H1 (cell line): ENCODE data around the gene HECTD4. TPM values are rescaled to one million over a fixed set of nuclear protein-coding genes. Genes with fewer than 3 reads are reported as not detected.

Source experiments
- CTCF ChIA-PET: fragments of 300-600 bp; sonication (Branson Sonifier 250); formaldehyde crosslinking; loops from one replicate; lab custom pipeline; 2021; ENCODE audit not compliant: partially characterized antibody; lab: Charles Lee
- POLR2A ChIA-PET: fragments of 300-600 bp; sonication (Branson Sonifier 250); formaldehyde crosslinking; loops from one replicate; lab custom pipeline; 2021; ENCODE audit warnings: inconsistent platforms; ENCODE audit not compliant: partially characterized antibody; lab: Charles Lee
- DNase-seq, 2 experiments: peaks; one replicate each; pipeline versions ENCODE4 v3.0.0 to v3.0.0-alpha.2; 2010 to 2022; ENCODE audit warnings: low spot score in 2 of 2, low read depth in 1 of 2, mixed read lengths in 1 of 2
- FAIRE-seq: peaks from 2 replicates; lab custom pipeline; 2011; peaks lifted over from hg19 to GRCh38; lab: Jason Lieb, UNC
- H2AFZ ChIP-seq: 2 replicates; pipeline ENCODE4 v1.8.1; 2012; ENCODE audit warnings: low read length, inconsistent platforms
- H2AK5ac ChIP-seq: 2 replicates; pipeline ENCODE4 v1.6.1; 2013; ENCODE audit warnings: low read depth, low read length
- H2BK120ac ChIP-seq: replicated peaks from 2 replicates; pipeline ENCODE3; 2013; ENCODE audit warnings: low read depth, low read length, inconsistent platforms
- H2BK12ac ChIP-seq: 2 replicates; pipeline ENCODE4 v1.6.1; 2013; ENCODE audit warnings: low read depth, low read length
- H2BK15ac ChIP-seq: 2 replicates; pipeline ENCODE4 v1.6.1; 2013; ENCODE audit warnings: low read length
- H2BK20ac ChIP-seq: 2 replicates; pipeline ENCODE4 v1.6.1; 2013; ENCODE audit warnings: low read length
- H2BK5ac ChIP-seq: 2 replicates; pipeline ENCODE4 v1.6.1; 2013; ENCODE audit warnings: low read depth, low read length
- H3K14ac ChIP-seq: 2 replicates; pipeline ENCODE4 v1.6.1; 2013; ENCODE audit warnings: inconsistent platforms; ENCODE audit not compliant: insufficient read length
- H3K18ac ChIP-seq: 2 replicates; pipeline ENCODE4 v1.6.1; 2013; ENCODE audit warnings: low read length; ENCODE audit errors: extremely low read depth
- H3K23ac ChIP-seq: 2 replicates; pipeline ENCODE4 v1.6.1; 2013; ENCODE audit warnings: inconsistent platforms; ENCODE audit not compliant: insufficient read length
- H3K23me2 ChIP-seq: 2 replicates; pipeline ENCODE4 v1.6.1; 2013; ENCODE audit warnings: low read depth, low read length
- H3K27ac ChIP-seq: 2 replicates; pipeline ENCODE4 v1.6.1; 2011; ENCODE audit warnings: low read depth, low read length, inconsistent platforms
- H3K27me3 ChIP-seq, 4 experiments: replicated peaks in 1 of 4; 1 replicate in 1 of 4; 2 replicates in 3 of 4; pipeline versions ENCODE4 v1.6.1 to v1.8.1; 2011 to 2013; ENCODE audit warnings: low read length in 3 of 4, mild to moderate bottlenecking in 3 of 4, inconsistent platforms in 2 of 4, mixed read lengths in 2 of 4, moderate library complexity in 1 of 4; ENCODE audit not compliant: control insufficient read depth in 3 of 4, insufficient read depth in 3 of 4; ENCODE audit errors: extremely low read depth in 1 of 4
- H3K36me3 ChIP-seq, 4 experiments: 2 replicates each; pipeline versions ENCODE4 v1.6.1 to v1.8.1; 2011 to 2013; ENCODE audit warnings: mild to moderate bottlenecking in 4 of 4, low read length in 3 of 4, moderate library complexity in 2 of 4, control low read depth in 1 of 4, inconsistent platforms in 1 of 4; ENCODE audit not compliant: insufficient read depth in 4 of 4, control insufficient read depth in 2 of 4
- H3K4ac ChIP-seq: replicated peaks from 2 replicates; pipeline ENCODE3; 2013; ENCODE audit warnings: low read length, low read depth, mixed read lengths, inconsistent platforms; ENCODE audit not compliant: insufficient read length
- H3K4me1 ChIP-seq, 4 experiments: replicated peaks in 1 of 4; 1 replicate in 1 of 4; 2 replicates in 3 of 4; pipeline versions ENCODE4 v1.6.1 to v1.8.1; 2011 to 2013; ENCODE audit warnings: low read length in 3 of 4, inconsistent platforms in 2 of 4, mixed read lengths in 1 of 4; ENCODE audit not compliant: insufficient read depth in 4 of 4, control insufficient read depth in 3 of 4
- H3K4me2 ChIP-seq, 2 experiments: 2 replicates each; pipeline versions ENCODE4 v1.6.1 to v1.8.1; 2011 to 2013; ENCODE audit warnings: low read depth in 2 of 2, low read length in 2 of 2, control low read depth in 1 of 2, inconsistent platforms in 1 of 2, mild to moderate bottlenecking in 1 of 2; ENCODE audit not compliant: insufficient read depth in 1 of 2
- H3K4me3 ChIP-seq, 4 experiments: fragments of 200-600, 300-600 bp in 1 of 4; sonication (generic), shearing (Covaris generic), sonication (Bioruptor Twin) in 1 of 4; 2 replicates each; pipeline versions ENCODE4 v1.5.1 to v1.8.1; 2011 to 2016; ENCODE audit warnings: low read length in 4 of 4, low read depth in 3 of 4, control low read depth in 2 of 4, inconsistent platforms in 2 of 4, mild to moderate bottlenecking in 2 of 4, mixed read lengths in 1 of 4, moderate library complexity in 1 of 4; ENCODE audit not compliant: insufficient read depth in 2 of 4; ENCODE audit errors: extremely low read depth in 1 of 4
- H3K56ac ChIP-seq: replicated peaks from 2 replicates; pipeline ENCODE3; 2013; ENCODE audit warnings: low read depth, mild to moderate bottlenecking, mixed read lengths, low read length, inconsistent platforms; ENCODE audit not compliant: insufficient read length
- H3K79me1 ChIP-seq: 2 replicates; pipeline ENCODE4 v1.6.1; 2013; ENCODE audit warnings: low read depth, low read length, control low read depth
- H3K79me2 ChIP-seq, 2 experiments: 2 replicates each; pipeline versions ENCODE4 v1.6.1 to v1.8.1; 2012 to 2013; ENCODE audit warnings: low read length in 2 of 2, mild to moderate bottlenecking in 2 of 2, inconsistent platforms in 1 of 2; ENCODE audit not compliant: insufficient read depth in 2 of 2, control insufficient read depth in 1 of 2
- H3K9ac ChIP-seq, 4 experiments: replicated peaks in 1 of 4; 1 replicate in 1 of 4; 2 replicates in 3 of 4; pipeline versions ENCODE4 v1.6.1 to v1.8.1; 2011 to 2013; ENCODE audit warnings: low read depth in 3 of 4, low read length in 3 of 4, control low read depth in 2 of 4, mild to moderate bottlenecking in 2 of 4, moderate library complexity in 2 of 4, inconsistent platforms in 1 of 4; ENCODE audit errors: extremely low read depth in 1 of 4
- H3K9me3 ChIP-seq, 2 experiments: 2 replicates each; pipeline versions ENCODE4 v1.6.1 to v1.8.1; 2012 to 2013; ENCODE audit warnings: mild to moderate bottlenecking in 2 of 2, moderate library complexity in 2 of 2, control low read depth in 1 of 2, inconsistent platforms in 1 of 2, low read depth in 1 of 2, low read length in 1 of 2, mixed read lengths in 1 of 2; ENCODE audit not compliant: insufficient read depth in 2 of 2
- H4K20me1 ChIP-seq, 2 experiments: replicated peaks in 1 of 2; 2 replicates each; pipeline versions ENCODE3 to v1.8.1; 2011 to 2013; ENCODE audit warnings: inconsistent platforms in 2 of 2, low read length in 2 of 2, mild to moderate bottlenecking in 1 of 2; ENCODE audit not compliant: insufficient read depth in 2 of 2, control insufficient read depth in 1 of 2
- H4K5ac ChIP-seq: 2 replicates; pipeline ENCODE4 v1.6.1; 2013; ENCODE audit warnings: low read length, low read depth, mixed read lengths, inconsistent platforms; ENCODE audit not compliant: insufficient read length
- H4K8ac ChIP-seq: 2 replicates; pipeline ENCODE4 v1.8.0; 2013; ENCODE audit warnings: mild to moderate bottlenecking, moderate library complexity, low read length, inconsistent platforms; ENCODE audit not compliant: insufficient read depth; ENCODE audit errors: extremely low read depth
- H4K91ac ChIP-seq: replicated peaks from 2 replicates; pipeline ENCODE3; 2013; ENCODE audit warnings: low read length, mixed read lengths, inconsistent platforms; ENCODE audit not compliant: insufficient read length
- BACH1 ChIP-seq: IDR thresholded peaks from 2 replicates; pipeline ENCODE4 v1.6.1; 2012; ENCODE audit warnings: low read length, improper control_type of control experiment
- CEBPB ChIP-seq: IDR thresholded peaks from 2 replicates; pipeline ENCODE4 v1.6.1; 2012; ENCODE audit warnings: low read depth, low read length
- EGR1 ChIP-seq: IDR thresholded peaks from 2 replicates; pipeline ENCODE4 v1.6.1; 2011; ENCODE audit warnings: low read depth, low read length, borderline replicate concordance
- EP300 ChIP-seq, 2 experiments: IDR thresholded peaks; 1 replicate in 1 of 2; 2 replicates in 1 of 2; pipeline ENCODE4 v1.6.1; 2011 to 2012; ENCODE audit warnings: low read depth in 2 of 2, low read length in 2 of 2, mild to moderate bottlenecking in 2 of 2, borderline replicate concordance in 1 of 2, inconsistent platforms in 1 of 2, moderate library complexity in 1 of 2
- FOSL1 ChIP-seq: IDR thresholded peaks from 2 replicates; pipeline ENCODE4 v1.6.1; 2011; ENCODE audit warnings: mild to moderate bottlenecking, low read depth, low read length, moderate library complexity; ENCODE audit not compliant: insufficient read depth
- GTF2F1 ChIP-seq: IDR thresholded peaks from 2 replicates; pipeline ENCODE4 v1.6.1; 2012; ENCODE audit warnings: low read depth, low read length, improper control_type of control experiment, borderline replicate concordance
- JUN ChIP-seq: IDR thresholded peaks from 2 replicates; pipeline ENCODE4 v1.6.1; 2011; ENCODE audit warnings: low read depth, mild to moderate bottlenecking, improper control_type of control experiment, low read length
- PHF8 ChIP-seq: fragments of 200-600 bp; sonication (generic); conservative IDR thresholded peaks from 2 replicates; pipeline ENCODE4 v1.7.1; 2012; ENCODE audit warnings: low read depth, mild to moderate bottlenecking, inconsistent platforms, low read length, moderate library complexity
- RBBP5 ChIP-seq: IDR thresholded peaks from 2 replicates; pipeline ENCODE4 v1.7.1; 2012; ENCODE audit warnings: low read depth, mild to moderate bottlenecking, inconsistent platforms, low read length, moderate library complexity, borderline replicate concordance
- SIX5 ChIP-seq: IDR thresholded peaks from 2 replicates; pipeline ENCODE4 v1.6.1; 2011; ENCODE audit warnings: mild to moderate bottlenecking, low read depth, low read length
- SP2 ChIP-seq: IDR thresholded peaks from 2 replicates; pipeline ENCODE4 v1.6.1; 2012; ENCODE audit warnings: mild to moderate bottlenecking, low read length, inconsistent platforms
- SRF ChIP-seq: IDR thresholded peaks from 2 replicates; pipeline ENCODE4 v1.6.1; 2011; ENCODE audit warnings: mild to moderate bottlenecking, low read depth, low read length, moderate library complexity
- TAF7 ChIP-seq: optimal IDR thresholded peaks from 2 replicates; pipeline ENCODE3; 2011; ENCODE audit warnings: low read depth, mild to moderate bottlenecking, inconsistent platforms, low read length, moderate library complexity, borderline replicate concordance
- TBP ChIP-seq: IDR thresholded peaks from 2 replicates; pipeline ENCODE4 v1.6.1; 2011; ENCODE audit warnings: low read depth, low read length, improper control_type of control experiment
- TCF12 ChIP-seq: IDR thresholded peaks from 2 replicates; pipeline ENCODE4 v1.6.1; 2011; ENCODE audit warnings: low read depth, mild to moderate bottlenecking, low read length
- TEAD4 ChIP-seq: IDR thresholded peaks from 2 replicates; pipeline ENCODE4 v1.6.1; 2012; ENCODE audit warnings: low read depth, low read length, inconsistent platforms, mixed read lengths
- WGBS, 2 experiments: shearing (Covaris generic) in 1 of 2; methylation state at CpG; one replicate each; pipeline versions ENCODE4 v1.1.6 to v1.1.7; 2013 to 2015; ENCODE audit warnings: low lambda C conversion rate in 2 of 2, mixed read lengths in 2 of 2, inconsistent platforms in 1 of 2, low coverage in 1 of 2, missing lambda C conversion rate in 1 of 2; ENCODE audit not compliant: insufficient replicate concordance in 2 of 2, insufficient coverage in 1 of 2, insufficient read length in 1 of 2; ENCODE audit errors: extremely low coverage in 1 of 2, missing lambda C conversion rate in 1 of 2; 5-methylcytosine and 5-hydroxymethylcytosine counted together
- polyA plus RNA-seq, 7 experiments: library from polyadenylated mRNA; depleted of rRNA in 3 of 7; stranded (reverse) in 5 of 7; unstranded in 2 of 7; fragments of >200 nt in 5 of 7; fragments of 200-250 nt in 2 of 7; gene quantifications; 1 replicate in 5 of 7; 2 replicates in 1 of 7; 4 replicates in 1 of 7; pipeline versions ENCODE4 v1.2.1 to v1.2.3, GENCODE V29; 2011 to 2013; ENCODE audit warnings: missing spikeins in 2 of 7, mixed read lengths in 2 of 7
- total RNA-seq: library from RNA; stranded (reverse); fragmentation: NEBNext Ultra II Directional; extraction: Animal tissue kit (Norgen Biotek cat#: 25700); gene quantifications from 2 replicates; pipeline ENCODE4 v1.2.1, GENCODE V29; 2021

HECTD4 gene
- total and polyA plus RNA-seq, 2 of the 8 experiments (the other 6 are each of a cell fraction or from before 2014, with no cell fraction given), result 6.5 to 33.7 TPM

GRCh38 chr12:112283546-112283945 lies 98.7 kb downstream of the HECTD4 start:
- Histone ChIP-seq H3K9me3 (peaks cover 0 to 2% of the 10 kb centered on the region in 2 experiments; a peak in 2 of 4 replicates), H3K23ac (no peak overlapping the region), H3K4ac (no peak overlapping the region), H3K56ac (no peak overlapping the region), H3K4me3 (no peak overlapping the region), H3K79me2 (no peaks in the 10 kb centered on the region), H2BK15ac (no peak overlapping the region), H2AK5ac (no peak overlapping the region), H4K8ac (no peak overlapping the region), H2BK5ac (no peak overlapping the region), H3K36me3 (peaks cover 0 to 2% (median 0%) of the 10 kb centered on the region in 4 experiments; a peak in 1 of 8 replicates), H3K14ac (no peak overlapping the region), H4K5ac (no peak overlapping the region), H3K18ac (no peak overlapping the region), H3K4me1 (no peaks in the 10 kb centered on the region), H2AFZ (no peak overlapping the region), H3K4me2 (no peak overlapping the region), H3K27me3 (no peaks in the 10 kb centered on the region), H4K20me1 (no peaks in the 10 kb centered on the region), H4K91ac (no peak overlapping the region), H3K79me1 (no peaks in the 10 kb centered on the region), H3K9ac (no peak overlapping the region), H3K27ac (no peak overlapping the region; the same call in 1 of the 2 replicates), H3K23me2 (no peaks in the 10 kb centered on the region; the same call in 1 of the 2 replicates), H2BK120ac (no peak overlapping the region), H2BK20ac (no peak overlapping the region), H2BK12ac (no peak overlapping the region)
- ChIA-PET POLR2A (no interaction called here), CTCF (no interaction called here)
- DNase-seq (no peak), FAIRE-seq (no peak)
- WGBS, 2 experiments, result 87% methylated on average over 2 of the region's 2 CpGs; no CpG with 5 or more reads in 1 of the 2 experiments
- TF ChIP-seq PHF8 (no peak), TCF12 (no peak), RBBP5 (no peak), BACH1 (no peak), TAF7 (no peak), SIX5 (no peak), EP300 (IDR thresholded peaks at IDR 0.05; ENCODE audit: borderline replicate concordance in 1 of 2, low read depth in 2 of 2, low read length in 2 of 2) (no peak), EGR1 (no peak), SP2 (no peak), GTF2F1 (no peak), JUN (no peak), SRF (no peak), FOSL1 (no peak), CEBPB (no peak), TBP (no peak), TEAD4 (no peak)
